Measurements from ENCODE around the gene ATP6V1B1. TPM values are rescaled to one million over a fixed set of nuclear protein-coding genes. Genes with fewer than 3 reads are reported as not detected.

ATP6V1B1 gene
- total and polyA plus RNA-seq, 2 donors (not counting 1 experiment from before 2014, with no cell fraction given), result 1.0 to 2.1 TPM

- no peak for TF ChIP-seq EZH2 (IDR thresholded peaks at IDR 0.05; ENCODE audit: low read length, missing control alignments)
- TF ChIP-seq CTCF (conservative IDR thresholded peaks at IDR 0.05 in 1 of 2, IDR thresholded peaks at IDR 0.05 in 1 of 2; ENCODE audit: low read depth in 1 of 2, low read length in 2 of 2), result no peak
- H3K27me3 ChIP-seq (ENCODE audit: control insufficient read depth, insufficient read depth, low read length), result peaks cover 71% of the 10 kb centered on the region
- no peaks in the 10 kb centered on the region for H3K9me3 ChIP-seq (ENCODE audit: control insufficient read depth, insufficient read depth, low read depth, low read length)
- H3K27ac ChIP-seq (ENCODE audit: insufficient read depth, low read length), result no peak overlapping the region
- H3K79me2 ChIP-seq (ENCODE audit: control insufficient read depth, insufficient read depth, low read length), result no peaks in the 10 kb centered on the region
- no peak for DNase-seq (ENCODE audit: low read depth in 2 of 2)
- H3K4me1 ChIP-seq (ENCODE audit: control insufficient read depth, extremely low read depth, insufficient read depth, low read length), result peaks cover 5% of the 10 kb centered on the region
- H4K20me1 ChIP-seq (ENCODE audit: control insufficient read depth, extremely low read depth, insufficient read depth, low read length), result no peaks in the 10 kb centered on the region
- no peak overlapping the region for H3K9ac ChIP-seq (ENCODE audit: insufficient read depth, low read length)
- no peak overlapping the region for H3K4me2 ChIP-seq (ENCODE audit: extremely low read depth, insufficient read depth, low read length)
- H2AFZ ChIP-seq (ENCODE audit: low read length), result no peak overlapping the region
- no peak overlapping the region for H3K4me3 ChIP-seq (replicated peaks in 1 of 4; ENCODE audit: control extremely low read depth in 1 of 4, insufficient read depth in 1 of 4, low read depth in 3 of 4, low read length in 4 of 4)
- no peaks in the 10 kb centered on the region for H3K36me3 ChIP-seq (ENCODE audit: control insufficient read depth, insufficient read depth, low read length)
Measured at GRCh38 chr2:70897203-70897976, 38.3 kb upstream of the ATP6V1B1 start.

GRCh38 chr2:70897977-70898226 lies 37.8 kb upstream of the ATP6V1B1 start:
- no peak overlapping the region for H3K27ac ChIP-seq (ENCODE audit: insufficient read depth, low read length)
- peaks cover 67% of the 10 kb centered on the region for H3K27me3 ChIP-seq (ENCODE audit: control insufficient read depth, insufficient read depth, low read length)
- H3K4me2 ChIP-seq (ENCODE audit: extremely low read depth, insufficient read depth, low read length), result no peak overlapping the region
- no peak overlapping the region for H3K9ac ChIP-seq (ENCODE audit: insufficient read depth, low read length)
- H3K36me3 ChIP-seq (ENCODE audit: control insufficient read depth, insufficient read depth, low read length), result no peaks in the 10 kb centered on the region
- H2AFZ ChIP-seq (ENCODE audit: low read length), result no peak overlapping the region
- no peak overlapping the region for H3K4me3 ChIP-seq (replicated peaks in 1 of 4; ENCODE audit: control extremely low read depth in 1 of 4, insufficient read depth in 1 of 4, low read depth in 3 of 4, low read length in 4 of 4)
- no peaks in the 10 kb centered on the region for H3K9me3 ChIP-seq (ENCODE audit: control insufficient read depth, insufficient read depth, low read depth, low read length)
- no peak for DNase-seq (ENCODE audit: low read depth in 2 of 2)
- no peaks in the 10 kb centered on the region for H4K20me1 ChIP-seq (ENCODE audit: control insufficient read depth, extremely low read depth, insufficient read depth, low read length)
- H3K4me1 ChIP-seq (ENCODE audit: control insufficient read depth, extremely low read depth, insufficient read depth, low read length), result peaks cover 5% of the 10 kb centered on the region
- TF ChIP-seq EZH2 (IDR thresholded peaks at IDR 0.05; ENCODE audit: low read length, missing control alignments), result peak; percentile 77
- no peak for TF ChIP-seq CTCF (conservative IDR thresholded peaks at IDR 0.05 in 1 of 2, IDR thresholded peaks at IDR 0.05 in 1 of 2; ENCODE audit: low read depth in 1 of 2, low read length in 2 of 2)
- H3K79me2 ChIP-seq (ENCODE audit: control insufficient read depth, insufficient read depth, low read length), result no peaks in the 10 kb centered on the region

- H3K4me3 ChIP-seq (replicated peaks in 1 of 4; ENCODE audit: control extremely low read depth in 1 of 4, insufficient read depth in 1 of 4, low read depth in 3 of 4, low read length in 4 of 4), result no peak overlapping the region
- H3K4me1 ChIP-seq (ENCODE audit: control insufficient read depth, extremely low read depth, insufficient read depth, low read length), result peaks cover 5% of the 10 kb centered on the region
- H3K4me2 ChIP-seq (ENCODE audit: extremely low read depth, insufficient read depth, low read length), result no peak overlapping the region
- H4K20me1 ChIP-seq (ENCODE audit: control insufficient read depth, extremely low read depth, insufficient read depth, low read length), result no peaks in the 10 kb centered on the region
- H3K27me3 ChIP-seq (ENCODE audit: control insufficient read depth, insufficient read depth, low read length), result peaks cover 60% of the 10 kb centered on the region
- H3K9ac ChIP-seq (ENCODE audit: insufficient read depth, low read length), result no peak overlapping the region
- H3K79me2 ChIP-seq (ENCODE audit: control insufficient read depth, insufficient read depth, low read length), result no peaks in the 10 kb centered on the region
- no peak for TF ChIP-seq CTCF (conservative IDR thresholded peaks at IDR 0.05 in 1 of 2, IDR thresholded peaks at IDR 0.05 in 1 of 2; ENCODE audit: low read depth in 1 of 2, low read length in 2 of 2)
- TF ChIP-seq EZH2 (IDR thresholded peaks at IDR 0.05; ENCODE audit: low read length, missing control alignments), result no peak
- no peak overlapping the region for H3K27ac ChIP-seq (ENCODE audit: insufficient read depth, low read length)
- no peaks in the 10 kb centered on the region for H3K9me3 ChIP-seq (ENCODE audit: control insufficient read depth, insufficient read depth, low read depth, low read length)
- DNase-seq (ENCODE audit: low read depth in 2 of 2), result no peak
- H3K36me3 ChIP-seq (ENCODE audit: control insufficient read depth, insufficient read depth, low read length), result no peaks in the 10 kb centered on the region
- no peak overlapping the region for H2AFZ ChIP-seq (ENCODE audit: low read length)
Measured at GRCh38 chr2:70898363-70899240, 37.1 kb upstream of the ATP6V1B1 start.

Data from fibroblast of lung (primary cell).